ENCODE results near the gene EDIL3. TPM values are rescaled to one million over a fixed set of nuclear protein-coding genes. Genes with fewer than 3 reads are reported as not detected.

EDIL3 gene
- total and polyA plus RNA-seq, 9 of the 15 experiments (the other 6 are each of a cell fraction or from before 2014, with no cell fraction given), result 0.09 TPM; not detected in 8

DNA sequence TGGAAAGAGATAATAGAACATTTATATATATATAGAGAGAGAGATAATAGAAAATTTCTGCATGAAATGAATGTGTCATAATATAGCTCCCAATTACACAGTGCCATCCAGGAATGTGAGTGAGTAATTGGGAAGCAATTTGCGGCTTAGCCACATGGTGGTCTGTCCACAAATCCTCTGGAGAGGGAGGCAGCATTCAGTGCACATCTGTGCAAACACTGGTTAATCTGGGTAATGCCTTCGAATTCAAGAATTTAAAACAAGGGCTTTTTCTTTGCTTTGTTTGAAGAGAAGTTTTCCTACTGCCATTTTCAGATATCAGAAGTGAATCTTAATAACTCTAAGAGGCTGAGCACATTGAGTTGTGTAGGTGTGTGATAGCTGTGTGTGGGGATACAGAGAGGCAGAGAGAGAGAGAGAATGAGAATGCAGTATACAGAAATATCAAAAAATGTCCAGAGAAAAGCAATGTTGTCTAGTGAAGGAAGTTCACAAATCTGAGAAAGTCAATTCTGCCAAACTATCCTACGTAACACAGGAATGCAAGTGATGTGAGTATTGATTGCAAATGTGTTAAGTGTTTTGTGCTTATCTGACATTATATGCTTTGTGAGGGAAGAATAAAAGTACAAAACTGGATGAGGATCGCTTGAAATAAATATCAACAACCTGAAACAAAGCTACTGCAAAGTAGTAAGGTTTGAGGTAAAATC, 134.6 kb downstream of the EDIL3 start:
- 0 out of 2 replicates have a peak, but pooled peaks cover 2% of the 10 kb centered on the region for H3K9me3 ChIP-seq (replicated peaks; ENCODE audit: control insufficient read depth, insufficient read depth, low read depth, low read length)
- ChIA-PET POLR2A (no interaction called here), CTCF (ENCODE audit: low intra/inter-chr PET ratio) (no interaction called here)
- no peak overlapping the region for H3K4me2 ChIP-seq (ENCODE audit: insufficient read depth, low read length)
- no peaks in the 10 kb centered on the region for H3K4me1 ChIP-seq (replicated peaks in 1 of 2; ENCODE audit: control insufficient read depth in 2 of 2, insufficient read depth in 2 of 2, low read length in 2 of 2)
- ATAC-seq, result no peak
- no peak for DNase-seq (ENCODE audit: extremely low read depth in 1 of 4, low spot score in 3 of 4)
- TF ChIP-seq ZBTB7A (IDR thresholded peaks at IDR 0.05; ENCODE audit: borderline replicate concordance, control insufficient read depth, low read depth, low read length) (no peak), CEBPG (CRISPR knock-in tag; IDR thresholded peaks at IDR 0.05) (no peak), CEBPG (tag; conservative IDR thresholded peaks at IDR 0.05 in 1 of 2, IDR thresholded peaks at IDR 0.05 in 1 of 2) (no peak), CSDE1 (IDR thresholded peaks at IDR 0.05) (no peak), SIRT6 (IDR thresholded peaks at IDR 0.05; ENCODE audit: low read depth, low read length) (no peak), JUN (IDR thresholded peaks at IDR 0.05; ENCODE audit: borderline replicate concordance, low read depth, low read length) (no peak), JUN (CRISPR knock-in tag; IDR thresholded peaks at IDR 0.05; ENCODE audit: borderline replicate concordance) (no peak)
- TF ChIP-seq, protein P1, sequence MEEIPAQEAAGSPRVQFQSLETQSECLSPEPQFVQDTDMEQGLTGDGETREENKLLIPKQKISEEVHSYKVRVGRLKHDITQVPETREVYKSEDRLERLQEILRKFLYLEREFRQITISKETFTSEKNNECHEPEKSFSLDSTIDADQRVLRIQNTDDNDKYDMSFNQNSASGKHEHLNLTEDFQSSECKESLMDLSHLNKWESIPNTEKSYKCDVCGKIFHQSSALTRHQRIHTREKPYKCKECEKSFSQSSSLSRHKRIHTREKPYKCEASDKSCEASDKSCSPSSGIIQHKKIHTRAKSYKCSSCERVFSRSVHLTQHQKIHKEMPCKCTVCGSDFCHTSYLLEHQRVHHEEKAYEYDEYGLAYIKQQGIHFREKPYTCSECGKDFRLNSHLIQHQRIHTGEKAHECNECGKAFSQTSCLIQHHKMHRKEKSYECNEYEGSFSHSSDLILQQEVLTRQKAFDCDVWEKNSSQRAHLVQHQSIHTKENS (CRISPR knock-in tag; IDR thresholded peaks at IDR 0.05), result no peak
- FAIRE-seq, result no peak
- H3K9me1 ChIP-seq (ENCODE audit: control insufficient read depth, insufficient read depth, low read length), result no peaks in the 10 kb centered on the region
- in situ Hi-C loops (cut with MboI) (no loop called here), intact Hi-C loops (cut with micrococcal nuclease) (no loop called here)
- no peak overlapping the region for H3K27ac ChIP-seq (ENCODE audit: extremely low read depth, low read depth, low read length)
- no peak overlapping the region for H2AFZ ChIP-seq (ENCODE audit: low read depth, low read length)
- 2% methylated on average over 4 of the region's 4 CpGs for WGBS (ENCODE audit: insufficient coverage, low coverage, missing lambda C conversion rate)
- H3K79me2 ChIP-seq (ENCODE audit: control insufficient read depth, insufficient read depth, low read length), result no peaks in the 10 kb centered on the region
- no peaks in the 10 kb centered on the region for H3K27me3 ChIP-seq (ENCODE audit: control insufficient read depth in 2 of 2, insufficient read depth in 2 of 2, low read length in 2 of 2)
- H3K36me3 ChIP-seq (ENCODE audit: control insufficient read depth, insufficient read depth, low read length), result no peaks in the 10 kb centered on the region
- H3K9ac ChIP-seq (ENCODE audit: insufficient read depth in 1 of 2, low read depth in 2 of 2, low read length in 2 of 2), result no peak overlapping the region
- H3K4me3 ChIP-seq, result no peak overlapping the region
- no TSS peak for BruUV-seq (replicated peaks)
- H4K20me1 ChIP-seq (replicated peaks; ENCODE audit: control insufficient read depth, insufficient read depth, low read length), result no peaks in the 10 kb centered on the region

Measured in K562 (cell line).